HG03039 (cell line): ENCODE data around the gene FABP7.

Experiments
- ATAC-seq: cut with Tn5 transposase; IDR thresholded peaks from one replicate; pipeline ENCODE4 v1.9.1; 2021; ENCODE audit warnings: mild to moderate bottlenecking, moderate library complexity; ENCODE audit not compliant: unreplicated experiment

FABP7 gene

DNA sequence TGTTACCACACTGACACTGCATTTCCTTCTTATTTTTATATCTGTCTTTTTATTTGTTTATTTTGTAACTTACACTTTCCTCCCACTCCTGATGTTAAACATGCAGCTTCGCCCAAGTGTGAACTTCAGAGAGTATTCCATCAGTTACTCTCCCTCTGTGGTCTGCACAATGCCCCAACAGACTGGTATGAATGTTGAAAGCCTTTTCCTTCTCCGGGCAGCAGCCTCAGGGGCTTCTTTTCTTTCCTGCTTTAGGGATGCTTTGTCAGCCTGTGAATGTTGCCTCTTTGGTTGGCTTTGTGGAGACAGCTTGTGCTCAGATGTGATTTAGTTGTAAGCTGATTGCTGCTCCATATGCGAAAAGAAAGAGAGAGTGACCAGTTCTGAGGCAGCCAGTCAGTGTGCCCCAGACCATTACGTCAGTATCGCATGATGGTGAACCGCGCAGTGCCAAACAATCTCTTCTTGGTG lies 53.5 kb downstream of the FABP7 start:
- ATAC-seq = no peak
